GM20431 (cell line): ENCODE results near the gene ATP6V1B1.

Source experiments
- in situ Hi-C: fragments of 300-500 bp; cut with MseI, MboI; formaldehyde crosslinking; loops from one replicate; pipeline ENCODE4 v1.15.0; 2020; ENCODE audit warnings: low sequenced_read_pairs; ENCODE audit not compliant: unreplicated experiment

ATP6V1B1 gene

GRCh38 chr2:70935468-70936164 is at the start of gene ATP6V1B1:
Gene ATP6V1B1 (plus strand): TSS chr2:70935900. CDS start chr2:70935955, 55 bp downstream.
- in situ Hi-C loops = no loop called here

- in situ Hi-C loops = no loop called here
Measured at GRCh38 chr2:70886541-70886987, 49.1 kb upstream of the ATP6V1B1 start.

- in situ Hi-C loops = no loop called here
Measured at GRCh38 chr2:70887208-70887549, 48.5 kb upstream of the ATP6V1B1 start.

- in situ Hi-C loops = no loop called here
Measured at GRCh38 chr2:70887550-70888246, 48.0 kb upstream of the ATP6V1B1 start.

GRCh38 chr2:70888366-70888922 is 47.3 kb upstream of the ATP6V1B1 start:
- in situ Hi-C loops = no loop called here

GRCh38 chr2:70888923-70889715 is 46.6 kb upstream of the ATP6V1B1 start:
- in situ Hi-C loops = no loop called here

- in situ Hi-C loops = no loop called here
Measured at GRCh38 chr2:70889716-70890037, 46.0 kb upstream of the ATP6V1B1 start.

GRCh38 chr2:70890469-70891065 is 45.1 kb upstream of the ATP6V1B1 start:
- in situ Hi-C loops = no loop called here

- in situ Hi-C loops = no loop called here
Measured at GRCh38 chr2:70891572-70892357, 43.9 kb upstream of the ATP6V1B1 start.

GRCh38 chr2:70892750-70893149 is 43.0 kb upstream of the ATP6V1B1 start:
- in situ Hi-C loops = no loop called here

GRCh38 chr2:70893186-70893585 is 42.5 kb upstream of the ATP6V1B1 start:
- in situ Hi-C loops = no loop called here

- in situ Hi-C loops = no loop called here
Measured at GRCh38 chr2:70894765-70895164, 40.9 kb upstream of the ATP6V1B1 start.

- in situ Hi-C loops = no loop called here
Measured at GRCh38 chr2:70895249-70895648, 40.5 kb upstream of the ATP6V1B1 start.

- in situ Hi-C loops = no loop called here
Measured at GRCh38 chr2:70895998-70896764, 39.5 kb upstream of the ATP6V1B1 start.

- in situ Hi-C loops = no loop called here
Measured at GRCh38 chr2:70896765-70897202, 38.9 kb upstream of the ATP6V1B1 start.

GRCh38 chr2:70897203-70897976 is 38.3 kb upstream of the ATP6V1B1 start:
- in situ Hi-C loops = no loop called here

GRCh38 chr2:70897977-70898226 is 37.8 kb upstream of the ATP6V1B1 start:
- in situ Hi-C loops = no loop called here
